Gastrocnemius medialis (tissue), 4 donors: ENCODE data around the gene RWDD3.

ENCODE experiments used
- POLR2A ChIP-seq, 2 donors: fragments of 450-650 bp; IDR thresholded peaks; one replicate each; pipeline ENCODE4 v1.6.1; 2017; ENCODE audit warnings: antibody characterized with exemption in 2 of 2, mild to moderate bottlenecking in 2 of 2, moderate library complexity in 2 of 2
- TF ChIP-seq, protein P1 (sequence below), 5 experiments: fragments of 450-650 bp in 3 of 5; fragments of 200-600 bp in 2 of 5; sonication (generic) in 2 of 5; IDR thresholded peaks in 4 of 5; conservative IDR thresholded peaks in 1 of 5; 1 replicate in 4 of 5; 2 replicates in 1 of 5; pipeline ENCODE4 v1.5.1; 2016 to 2019; ENCODE audit warnings: antibody characterized with exemption in 5 of 5, mild to moderate bottlenecking in 3 of 5, moderate library complexity in 3 of 5

DNA sequence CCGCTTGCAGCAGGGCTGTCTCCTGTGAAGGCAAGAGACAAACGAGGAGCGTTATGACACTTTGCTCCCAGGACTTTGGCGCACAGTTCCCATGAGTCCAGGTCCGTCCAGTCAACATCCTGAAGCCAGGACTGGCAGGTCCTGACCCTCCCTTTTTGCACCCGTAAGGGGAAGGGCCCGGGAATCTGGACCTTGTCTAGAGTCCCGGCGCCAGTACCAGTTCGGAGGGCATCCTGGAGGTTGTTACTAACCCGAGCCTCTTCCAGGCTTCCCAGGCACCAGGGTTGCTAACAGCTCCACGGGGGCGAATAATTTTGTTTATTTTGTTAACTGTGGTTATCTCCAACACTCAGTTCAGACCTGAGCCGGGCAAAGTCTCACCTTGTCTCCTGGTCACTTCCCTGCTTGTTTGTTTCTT lies 682 bp upstream of the RWDD3 start:
- TF ChIP-seq, protein P1, sequence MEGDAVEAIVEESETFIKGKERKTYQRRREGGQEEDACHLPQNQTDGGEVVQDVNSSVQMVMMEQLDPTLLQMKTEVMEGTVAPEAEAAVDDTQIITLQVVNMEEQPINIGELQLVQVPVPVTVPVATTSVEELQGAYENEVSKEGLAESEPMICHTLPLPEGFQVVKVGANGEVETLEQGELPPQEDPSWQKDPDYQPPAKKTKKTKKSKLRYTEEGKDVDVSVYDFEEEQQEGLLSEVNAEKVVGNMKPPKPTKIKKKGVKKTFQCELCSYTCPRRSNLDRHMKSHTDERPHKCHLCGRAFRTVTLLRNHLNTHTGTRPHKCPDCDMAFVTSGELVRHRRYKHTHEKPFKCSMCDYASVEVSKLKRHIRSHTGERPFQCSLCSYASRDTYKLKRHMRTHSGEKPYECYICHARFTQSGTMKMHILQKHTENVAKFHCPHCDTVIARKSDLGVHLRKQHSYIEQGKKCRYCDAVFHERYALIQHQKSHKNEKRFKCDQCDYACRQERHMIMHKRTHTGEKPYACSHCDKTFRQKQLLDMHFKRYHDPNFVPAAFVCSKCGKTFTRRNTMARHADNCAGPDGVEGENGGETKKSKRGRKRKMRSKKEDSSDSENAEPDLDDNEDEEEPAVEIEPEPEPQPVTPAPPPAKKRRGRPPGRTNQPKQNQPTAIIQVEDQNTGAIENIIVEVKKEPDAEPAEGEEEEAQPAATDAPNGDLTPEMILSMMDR (IDR thresholded peaks at IDR 0.05 in 4 of 5, conservative IDR thresholded peaks at IDR 0.05 in 1 of 5): no peak
- TF ChIP-seq POLR2A (IDR thresholded peaks at IDR 0.05): no peak
